Endothelial cell of umbilical vein (primary cell): ENCODE measurements around the gene TRPM5. TPM values are rescaled to one million over a fixed set of nuclear protein-coding genes. Genes with fewer than 3 reads are reported as not detected.

Experiments
- BruUV-seq: library from RNA; stranded (reverse); fragments of 400-500 nt; replicated peaks from 2 replicates; lab custom pipeline; 2021; lab: Mats Ljungman, UMichigan
- CTCF ChIA-PET: fragments of 300-600, 350-600 bp; sonication (Branson Sonifier 250); formaldehyde crosslinking; loops from one replicate; lab custom pipeline; 2021; ENCODE audit warnings: antibody characterized with exemption, inconsistent platforms; lab: Charles Lee
- POLR2A ChIA-PET: fragments of 300-600, 350-600 bp; sonication (Branson Sonifier 250); formaldehyde crosslinking; loops from one replicate; lab custom pipeline; 2021; ENCODE audit warnings: antibody characterized with exemption, inconsistent platforms; lab: Charles Lee
- DNase-seq: peaks from one replicate; pipeline ENCODE4 v3.0.0-alpha.2; 2011; ENCODE audit warnings: low read depth, low spot score
- FAIRE-seq: peaks from 2 replicates; lab custom pipeline; 2011; peaks lifted over from hg19 to GRCh38; lab: Jason Lieb, UNC
- H2AFZ ChIP-seq: 2 replicates; pipeline ENCODE4 v1.6.0; 2012; ENCODE audit warnings: low read depth, low read length, control low read depth, inconsistent platforms
- H3K27ac ChIP-seq: 2 replicates; pipeline ENCODE4 v1.5.1; 2011; ENCODE audit warnings: low read depth, mild to moderate bottlenecking, control low read depth, low read length, moderate library complexity; ENCODE audit not compliant: insufficient read depth
- H3K27me3 ChIP-seq, 2 experiments: 2 replicates each; pipeline versions ENCODE4 v1.6.0 to v1.6.1; 2011; ENCODE audit warnings: low read length in 2 of 2, mixed read lengths in 1 of 2; ENCODE audit not compliant: control insufficient read depth in 2 of 2, insufficient read depth in 2 of 2
- H3K36me3 ChIP-seq, 2 experiments: 2 replicates in 1 of 2; 3 replicates in 1 of 2; pipeline ENCODE4 v1.5.1; 2011; ENCODE audit warnings: low read length in 2 of 2, mild to moderate bottlenecking in 1 of 2, moderate library complexity in 1 of 2; ENCODE audit not compliant: control insufficient read depth in 2 of 2, insufficient read depth in 2 of 2; ENCODE audit errors: extremely low read depth in 1 of 2
- H3K4me1 ChIP-seq: 3 replicates; pipeline ENCODE4 v1.5.1; 2011; ENCODE audit warnings: mild to moderate bottlenecking, low read length; ENCODE audit not compliant: control insufficient read depth, insufficient read depth; ENCODE audit errors: extremely low read depth
- H3K4me2 ChIP-seq: 2 replicates; pipeline ENCODE4 v1.6.1; 2011; ENCODE audit warnings: low read length, control low read depth, mixed read lengths; ENCODE audit not compliant: insufficient read depth
- H3K4me3 ChIP-seq, 3 experiments: fragments of 200-600 bp in 1 of 3; sonication (generic), shearing (Covaris generic) in 1 of 3; replicated peaks in 1 of 3; 2 replicates each; pipeline ENCODE4 v1.5.1; 2011 to 2016; ENCODE audit warnings: control low read depth in 3 of 3, low read length in 3 of 3, mild to moderate bottlenecking in 2 of 3, inconsistent platforms in 1 of 3, low read depth in 1 of 3, moderate library complexity in 1 of 3; ENCODE audit not compliant: insufficient read depth in 1 of 3
- H3K79me2 ChIP-seq: 2 replicates; pipeline ENCODE4 v1.6.0; 2012; ENCODE audit warnings: low read length, inconsistent platforms; ENCODE audit not compliant: control insufficient read depth, insufficient read depth
- H3K9ac ChIP-seq: replicated peaks from 2 replicates; pipeline ENCODE3; 2011; ENCODE audit warnings: low read length, control low read depth; ENCODE audit not compliant: insufficient read depth; ENCODE audit errors: extremely low read depth
- H3K9me1 ChIP-seq: replicated peaks from 3 replicates; pipeline ENCODE4 v1.6.0; 2011; ENCODE audit warnings: mild to moderate bottlenecking, low read length; ENCODE audit not compliant: control insufficient read depth, insufficient read depth; ENCODE audit errors: extremely low read depth
- H3K9me3 ChIP-seq: replicated peaks from 2 replicates; pipeline ENCODE4 v1.5.1; 2012; ENCODE audit warnings: low read length, inconsistent platforms; ENCODE audit not compliant: control insufficient read depth, insufficient read depth
- H4K20me1 ChIP-seq: replicated peaks from 2 replicates; pipeline ENCODE3; 2011; ENCODE audit warnings: mild to moderate bottlenecking, low read length; ENCODE audit not compliant: control insufficient read depth, insufficient read depth; ENCODE audit errors: extremely low read depth
- CTCF ChIP-seq, 2 donors: IDR thresholded peaks; 1 replicate in 1 of 2; 2 replicates in 1 of 2; pipeline ENCODE4 v1.5.1; 2011; ENCODE audit warnings: low read length in 2 of 2, mild to moderate bottlenecking in 2 of 2, moderate library complexity in 2 of 2, control low read depth in 1 of 2, inconsistent platforms in 1 of 2, low read depth in 1 of 2; ENCODE audit not compliant: insufficient read depth in 1 of 2; ENCODE audit errors: extremely low read depth in 1 of 2
- EZH2 ChIP-seq: IDR thresholded peaks from 2 replicates; pipeline ENCODE4 v1.6.1; 2012; ENCODE audit warnings: borderline replicate concordance, low read depth, mild to moderate bottlenecking, moderate library complexity, low read length, inconsistent platforms; ENCODE audit not compliant: severe bottlenecking
- FOS ChIP-seq: IDR thresholded peaks from 2 replicates; pipeline ENCODE4 v1.6.1; 2011; ENCODE audit warnings: mild to moderate bottlenecking, low read length, moderate library complexity, borderline replicate concordance; ENCODE audit not compliant: insufficient read depth
- GATA2 ChIP-seq: IDR thresholded peaks from 2 replicates; pipeline ENCODE4 v1.7.0; 2011; ENCODE audit warnings: low read depth, mild to moderate bottlenecking, moderate library complexity, mixed read lengths, low read length; ENCODE audit not compliant: insufficient read length, insufficient read depth
- JUN ChIP-seq: IDR thresholded peaks from 2 replicates; pipeline ENCODE4 v1.6.1; 2011; ENCODE audit warnings: borderline replicate concordance, low read depth; ENCODE audit not compliant: insufficient read length, insufficient read depth
- MAX ChIP-seq: IDR thresholded peaks from 2 replicates; pipeline ENCODE4 v1.6.1; 2011; ENCODE audit not compliant: insufficient read depth, insufficient read length
- MYC ChIP-seq: IDR thresholded peaks from one replicate; pipeline ENCODE4 v1.6.1; 2011; ENCODE audit warnings: mild to moderate bottlenecking, low read depth, low read length
- POLR2A ChIP-seq: IDR thresholded peaks from 2 replicates; pipeline ENCODE4 v1.6.1; 2012; ENCODE audit warnings: low read depth, mild to moderate bottlenecking, control low read depth, low read length
- POLR2AphosphoS5 ChIP-seq: IDR thresholded peaks from 2 replicates; pipeline ENCODE4 v1.6.1; 2012; ENCODE audit warnings: low read depth, mild to moderate bottlenecking, control low read depth, low read length, moderate library complexity; ENCODE audit not compliant: insufficient read depth
- dilution Hi-C: fragments of 300-500 bp; cut with MboI; formaldehyde crosslinking; loops from one replicate; pipeline ENCODE4 v1.15.0; 2019; ENCODE audit warnings: low sequenced_read_pairs; ENCODE audit not compliant: extremely low pct_ligation_motif_present
- intact Hi-C: fragments of 100-400 bp; cut with micrococcal nuclease; formaldehyde crosslinking; loops from one replicate; pipeline ENCODE4 v1.10.0; 2022
- polyA plus RNA-seq, 4 experiments: library from polyadenylated mRNA; depleted of rRNA in 3 of 4; stranded (reverse) in 3 of 4; unstranded in 1 of 4; fragments of >200 nt; gene quantifications; 2 replicates each; pipeline versions ENCODE4 v1.2.1 to v1.2.3, GENCODE V29; 2011 to 2012; ENCODE audit warnings: missing spikeins in 1 of 4
- total RNA-seq: library from RNA; stranded (reverse); gene quantifications from 2 replicates; pipeline ENCODE4 v1.2.3, GENCODE V29; 2021

The TRPM5 gene
- total and polyA plus RNA-seq, 2 donors (not counting 3 experiments of a cell fraction or from before 2014, with no cell fraction given) = not detected

- Histone ChIP-seq H3K9me3 (no peaks in the 10 kb centered on the region), H3K4me1 (no peaks in the 10 kb centered on the region), H3K36me3 (no peaks in the 10 kb centered on the region), H3K9ac (no peak overlapping the region), H3K79me2 (no peaks in the 10 kb centered on the region), H4K20me1 (no peaks in the 10 kb centered on the region), H3K4me3 (no peak overlapping the region), H3K27me3 (no peaks in the 10 kb centered on the region), H3K9me1 (no peaks in the 10 kb centered on the region), H2AFZ (no peak overlapping the region), H3K27ac (no peak overlapping the region), H3K4me2 (no peak overlapping the region)
- no TSS peak for BruUV-seq
- intact Hi-C loops = no loop called here
- dilution Hi-C loops = no loop called here
- CTCF ChIA-PET = no interaction called here
- DNase-seq = no peak
- POLR2A ChIA-PET = no interaction called here
- no peak for TF ChIP-seq JUN
- TF ChIP-seq GATA2 = no peak
- no peak for TF ChIP-seq CTCF (IDR thresholded peaks at IDR 0.05; ENCODE audit: extremely low read depth in 1 of 2, insufficient read depth in 1 of 2, low read depth in 1 of 2, low read length in 2 of 2)
- TF ChIP-seq FOS = no peak
- TF ChIP-seq MAX = no peak
- no peak for TF ChIP-seq EZH2
- no peak for TF ChIP-seq MYC
- TF ChIP-seq POLR2A = no peak
- TF ChIP-seq POLR2AphosphoS5 = no peak
- no peak for FAIRE-seq
Observed at GRCh38 chr11:2458321-2458720, 14.0 kb upstream of the TRPM5 start.
